ENCODE measurements around the gene IKBKE. TPM values are rescaled to one million over a fixed set of nuclear protein-coding genes. Genes with fewer than 3 reads are reported as not detected.

The IKBKE gene
- polyA plus RNA-seq (2012; ENCODE audit: missing spikeins) = 13.8 TPM

DNA sequence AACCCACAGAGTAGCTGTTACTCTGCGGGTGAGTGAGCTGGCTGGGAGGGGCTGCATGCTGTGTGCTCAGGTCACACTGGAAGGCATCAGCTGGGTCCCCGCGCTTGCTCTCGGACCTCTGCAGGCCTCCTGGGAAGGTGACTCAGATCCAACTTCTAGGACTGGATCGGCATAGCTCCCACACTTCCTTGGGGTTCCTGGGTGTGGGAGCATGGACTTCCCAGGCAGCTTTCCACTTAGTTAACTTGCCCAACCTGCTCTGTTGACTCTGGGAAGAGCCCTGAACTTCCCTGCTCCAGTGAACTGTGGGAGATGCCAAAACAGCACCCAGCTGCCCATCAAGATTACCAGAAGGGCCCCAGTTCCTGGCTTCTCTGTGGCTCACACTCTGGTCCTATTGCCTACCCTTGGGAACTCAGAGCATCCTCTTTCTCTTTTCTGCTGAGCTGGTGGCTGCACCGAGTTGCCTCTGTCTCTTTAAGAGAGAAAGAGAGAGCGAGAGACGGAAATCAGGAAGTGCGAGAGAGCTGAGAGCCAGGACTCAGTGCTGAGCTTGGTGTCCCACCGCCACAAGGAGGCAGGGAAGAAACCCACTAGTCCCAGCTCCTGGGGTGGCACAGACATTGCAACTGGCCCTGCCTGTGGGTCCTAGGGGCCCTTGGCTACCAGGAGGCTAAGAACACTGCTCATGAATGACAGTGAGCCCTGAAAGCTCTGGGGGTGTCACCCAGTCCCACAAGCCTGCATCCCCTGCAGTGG, at the start of gene IKBKE:
Gene IKBKE (plus strand): TSS at position 544 of the 759 bp plus-strand sequence. CDS start 2,752 bp downstream, outside the sequence.
- TF ChIP-seq POLR2AphosphoS5 (IDR thresholded peaks at IDR 0.05; ENCODE audit: low read depth, low read length) = no peak; the same call in 1 of the 2 replicates
- TF ChIP-seq POLR2A (IDR thresholded peaks at IDR 0.05; ENCODE audit: low read depth, low read length) = peak; percentile 64; the same call in 1 of the 2 replicates
- DNase-seq (ENCODE audit: insufficient read length) (peak; percentile 69), FAIRE-seq (peak; percentile 74)

DNA sequence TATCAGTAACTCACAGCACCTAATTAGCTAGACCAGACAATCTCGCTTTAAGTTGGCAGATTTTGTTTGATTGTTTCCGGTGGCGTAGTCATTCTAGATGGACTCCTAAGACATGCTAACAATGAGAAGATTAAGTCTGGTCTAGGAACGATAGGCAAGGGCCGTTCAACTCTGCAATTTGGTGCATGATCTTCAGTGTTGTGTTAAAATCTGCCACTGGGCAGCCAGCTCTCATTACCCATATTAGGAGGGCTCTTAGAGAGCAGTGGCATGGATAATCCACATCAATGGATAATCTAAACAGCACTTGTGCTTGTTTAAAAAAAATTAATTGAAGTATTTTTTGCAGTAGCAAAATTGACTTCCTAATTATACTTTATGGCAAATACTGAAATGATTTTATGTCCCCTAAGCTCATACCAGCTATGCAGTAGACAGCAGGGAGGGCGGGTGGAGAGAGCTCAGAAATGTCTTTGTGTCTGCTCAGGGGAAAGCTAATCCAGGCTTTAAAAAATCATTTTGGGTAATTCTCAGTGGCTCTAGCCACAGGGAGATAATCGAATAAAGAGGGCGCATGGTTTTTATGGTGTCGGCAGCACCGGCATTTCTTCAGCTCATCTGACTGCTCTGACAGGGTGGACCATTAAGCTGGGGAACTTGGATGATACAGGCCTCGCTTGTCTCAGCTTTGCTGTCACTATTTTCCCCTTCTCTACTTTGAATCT, 48.5 kb upstream of the IKBKE start:
- TF ChIP-seq POLR2AphosphoS5 (IDR thresholded peaks at IDR 0.05; ENCODE audit: low read depth, low read length) = no peak
- TF ChIP-seq TAF1 (IDR thresholded peaks at IDR 0.05; ENCODE audit: borderline replicate concordance, low read depth, low read length) = no peak
- no peak for TF ChIP-seq POLR2A (IDR thresholded peaks at IDR 0.05; ENCODE audit: low read depth, low read length)
- FAIRE-seq = no peak

DNA sequence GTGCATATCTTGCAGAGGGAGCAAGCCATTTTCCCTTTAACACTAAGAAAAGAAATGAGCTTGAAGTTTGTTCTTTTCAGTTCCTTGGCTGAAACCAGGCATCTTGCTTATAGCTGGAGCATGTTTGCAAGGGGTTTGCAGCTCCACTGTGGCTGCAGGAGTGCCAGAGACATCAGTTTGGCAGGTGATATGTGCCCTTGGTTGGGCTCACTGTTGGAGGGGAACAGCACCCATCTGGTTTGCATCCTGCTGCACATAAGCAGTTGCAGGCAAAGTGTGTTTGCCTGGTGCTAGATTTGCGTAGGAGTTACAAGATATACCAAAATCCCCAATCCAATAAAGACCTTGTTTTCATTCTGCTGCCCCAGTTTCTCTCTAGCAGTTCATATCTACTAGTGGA, 47.8 kb upstream of the IKBKE start:
- no peak for DNase-seq (ENCODE audit: insufficient read length)
- FAIRE-seq = no peak
- TF ChIP-seq TAF1 (IDR thresholded peaks at IDR 0.05; ENCODE audit: borderline replicate concordance, low read depth, low read length) (no peak), POLR2A (IDR thresholded peaks at IDR 0.05; ENCODE audit: low read depth, low read length) (no peak), POLR2AphosphoS5 (IDR thresholded peaks at IDR 0.05; ENCODE audit: low read depth, low read length) (no peak)

More for the DNA sequence above, 48.5 kb upstream of the IKBKE start:
- no peak for DNase-seq (ENCODE audit: insufficient read length)

DNA sequence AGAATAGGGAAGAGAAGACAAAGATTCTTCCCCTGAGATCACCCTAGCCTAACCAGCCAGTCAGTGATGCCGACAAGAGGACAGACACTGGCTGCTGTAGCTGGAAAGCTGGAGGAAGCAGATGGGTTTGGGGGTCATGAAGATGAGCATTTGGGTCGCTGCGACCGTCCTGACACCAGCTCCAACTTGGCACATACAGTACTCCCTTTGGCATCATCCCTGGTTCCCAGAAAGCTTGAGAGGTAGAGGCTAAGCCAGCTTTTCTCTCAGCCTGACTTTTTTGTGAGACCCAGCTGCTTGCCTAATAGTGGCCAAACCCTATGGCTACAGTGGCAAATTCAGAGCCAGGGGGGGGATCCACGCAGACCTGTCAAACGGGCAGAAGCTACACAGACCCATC, 43.0 kb upstream of the IKBKE start:
- TF ChIP-seq POLR2A (IDR thresholded peaks at IDR 0.05; ENCODE audit: low read depth, low read length) = no peak
- TF ChIP-seq POLR2AphosphoS5 (IDR thresholded peaks at IDR 0.05; ENCODE audit: low read depth, low read length) = no peak
- TF ChIP-seq TAF1 (IDR thresholded peaks at IDR 0.05; ENCODE audit: borderline replicate concordance, low read depth, low read length) = no peak
- DNase-seq (ENCODE audit: insufficient read length) (no peak), FAIRE-seq (no peak)

DNA sequence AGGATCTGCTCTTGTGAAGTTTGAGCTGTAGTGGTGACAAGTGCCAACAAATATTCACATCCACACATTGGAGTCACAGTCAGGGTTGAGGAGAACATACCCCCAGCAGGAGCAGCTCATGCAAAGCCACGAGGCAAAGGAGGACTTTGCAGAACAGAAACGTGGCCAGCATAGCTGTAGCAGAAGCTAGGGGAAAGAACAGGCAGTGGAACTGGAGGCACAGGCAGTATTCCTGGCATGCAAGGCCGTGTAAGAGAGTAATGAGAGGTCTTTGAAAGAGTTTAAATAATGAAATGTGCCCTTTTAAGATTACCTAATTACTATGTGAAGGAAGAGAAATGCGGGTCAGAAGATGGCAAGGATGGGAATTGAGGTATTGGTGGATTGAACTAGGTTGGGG, 40.9 kb upstream of the IKBKE start:
- FAIRE-seq (no peak), DNase-seq (ENCODE audit: insufficient read length) (no peak)
- TF ChIP-seq TAF1 (IDR thresholded peaks at IDR 0.05; ENCODE audit: borderline replicate concordance, low read depth, low read length) = no peak
- TF ChIP-seq POLR2AphosphoS5 (IDR thresholded peaks at IDR 0.05; ENCODE audit: low read depth, low read length) = no peak
- no peak for TF ChIP-seq POLR2A (IDR thresholded peaks at IDR 0.05; ENCODE audit: low read depth, low read length)

DNA sequence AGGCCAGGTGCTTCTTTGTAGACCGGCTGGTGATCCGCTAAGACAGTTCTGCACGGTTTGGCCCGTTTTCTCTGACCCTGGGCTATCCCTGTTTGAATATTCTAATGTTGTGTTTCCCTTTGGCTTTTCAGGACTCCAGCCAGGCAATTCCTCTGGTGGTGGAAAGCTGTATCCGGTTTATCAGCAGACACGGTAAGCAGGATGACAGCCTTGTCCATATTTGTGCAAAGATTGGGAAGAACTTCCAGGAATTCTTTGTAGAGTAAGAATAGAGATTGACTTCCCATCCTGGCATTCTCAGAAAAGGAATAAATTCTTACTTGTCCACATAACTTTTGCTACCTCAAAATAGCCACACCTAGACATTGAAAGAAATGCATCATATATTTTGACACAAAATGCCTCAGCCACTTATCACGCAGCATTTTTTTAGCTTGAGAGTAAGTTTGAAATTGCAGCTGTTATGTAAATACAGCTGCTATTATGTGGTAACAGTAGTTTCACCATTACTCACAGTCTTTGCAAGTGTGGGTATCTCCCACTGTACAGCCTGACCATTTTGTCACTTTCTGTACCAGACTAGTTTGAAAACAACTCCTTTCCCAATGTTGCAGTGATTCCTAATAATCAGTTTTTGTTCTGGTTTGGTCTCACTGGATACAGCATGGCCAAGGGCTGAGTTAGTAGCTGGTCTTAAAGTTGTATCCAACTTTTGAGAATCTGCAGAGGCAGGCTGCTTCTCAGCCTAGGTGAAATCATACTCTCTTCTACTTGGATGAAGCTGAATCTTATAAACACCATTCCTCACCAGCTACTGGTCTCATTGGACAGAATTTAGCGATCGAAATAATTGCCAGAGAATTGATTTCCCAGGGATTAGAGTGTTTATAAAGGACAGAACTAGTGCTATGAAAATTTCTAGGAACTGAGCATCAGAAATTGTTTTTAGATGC, 40.0 kb upstream of the IKBKE start:
- FAIRE-seq = peak; percentile 91
- TF ChIP-seq TAF1 (IDR thresholded peaks at IDR 0.05; ENCODE audit: borderline replicate concordance, low read depth, low read length) (no peak), POLR2A (IDR thresholded peaks at IDR 0.05; ENCODE audit: low read depth, low read length) (no peak), POLR2AphosphoS5 (IDR thresholded peaks at IDR 0.05; ENCODE audit: low read depth, low read length) (no peak)
- DNase-seq (ENCODE audit: insufficient read length) = no peak

DNA sequence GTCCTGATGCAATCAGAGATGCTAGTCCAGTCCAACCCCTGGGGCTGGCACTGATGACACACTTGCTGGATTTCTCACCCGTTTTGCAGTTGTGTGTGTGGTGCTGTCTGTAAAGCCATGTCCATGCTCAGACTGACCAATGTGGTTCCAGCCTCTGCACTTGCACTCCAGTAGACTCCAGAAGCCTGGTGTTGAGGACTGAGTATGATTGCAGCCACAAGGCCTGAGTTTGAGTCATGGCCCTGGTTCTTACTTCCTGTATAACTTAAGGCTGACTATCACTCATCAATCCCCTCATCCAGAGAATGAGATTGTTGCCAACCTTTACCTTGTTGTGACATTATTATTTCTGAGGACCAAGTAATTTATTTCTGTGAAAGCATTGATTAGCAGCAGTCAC, 34.8 kb upstream of the IKBKE start:
- FAIRE-seq = no peak
- no peak for DNase-seq (ENCODE audit: insufficient read length)
- TF ChIP-seq POLR2AphosphoS5 (IDR thresholded peaks at IDR 0.05; ENCODE audit: low read depth, low read length) = no peak
- TF ChIP-seq POLR2A (IDR thresholded peaks at IDR 0.05; ENCODE audit: low read depth, low read length) = no peak
- TF ChIP-seq TAF1 (IDR thresholded peaks at IDR 0.05; ENCODE audit: borderline replicate concordance, low read depth, low read length) = no peak

DNA sequence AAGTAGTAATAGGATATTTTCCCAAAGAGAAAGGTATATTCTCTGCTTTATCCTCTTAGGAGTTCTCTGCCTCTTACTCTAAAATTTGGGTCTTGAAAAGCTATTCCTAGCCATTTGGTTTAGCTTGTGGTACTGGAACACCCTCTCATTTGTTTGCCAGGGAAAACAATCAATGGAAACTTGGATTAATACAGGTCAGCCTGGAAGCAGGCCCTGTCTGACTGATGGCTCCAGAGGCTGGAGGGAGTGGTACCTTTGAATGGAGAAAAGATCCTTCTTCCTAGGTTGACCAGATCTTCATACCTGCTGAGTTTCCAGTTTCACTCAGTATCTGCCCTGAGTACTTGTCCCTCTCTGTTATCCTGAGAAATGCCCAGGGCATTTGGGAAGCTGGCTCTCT, 31.7 kb upstream of the IKBKE start:
- TF ChIP-seq POLR2AphosphoS5 (IDR thresholded peaks at IDR 0.05; ENCODE audit: low read depth, low read length) (no peak), POLR2A (IDR thresholded peaks at IDR 0.05; ENCODE audit: low read depth, low read length) (no peak), TAF1 (IDR thresholded peaks at IDR 0.05; ENCODE audit: borderline replicate concordance, low read depth, low read length) (no peak)
- FAIRE-seq = no peak
- DNase-seq (ENCODE audit: insufficient read length) = no peak

DNA sequence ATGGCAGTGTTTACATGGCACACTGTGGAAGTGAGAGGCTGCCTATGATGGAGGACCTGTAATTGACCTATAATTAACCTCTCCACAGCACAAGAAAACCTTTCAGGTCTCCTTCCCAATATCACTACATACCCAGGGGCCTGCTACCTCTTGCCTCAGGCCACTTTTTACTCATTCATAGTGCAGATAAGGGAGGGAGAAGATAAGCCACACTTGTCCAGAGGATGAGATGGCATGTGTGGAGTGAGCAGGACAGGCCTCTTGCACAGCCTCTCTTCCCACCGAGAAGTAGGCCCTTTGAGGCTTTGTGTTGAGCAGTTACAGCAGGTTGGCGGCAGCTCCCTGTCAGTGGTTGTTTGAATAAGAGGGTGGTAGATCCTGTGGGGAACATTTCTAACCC, 31.1 kb upstream of the IKBKE start:
- FAIRE-seq = no peak
- TF ChIP-seq POLR2A (IDR thresholded peaks at IDR 0.05; ENCODE audit: low read depth, low read length) = no peak
- no peak for TF ChIP-seq TAF1 (IDR thresholded peaks at IDR 0.05; ENCODE audit: borderline replicate concordance, low read depth, low read length)
- no peak for TF ChIP-seq POLR2AphosphoS5 (IDR thresholded peaks at IDR 0.05; ENCODE audit: low read depth, low read length)
- no peak for DNase-seq (ENCODE audit: insufficient read length)

DNA sequence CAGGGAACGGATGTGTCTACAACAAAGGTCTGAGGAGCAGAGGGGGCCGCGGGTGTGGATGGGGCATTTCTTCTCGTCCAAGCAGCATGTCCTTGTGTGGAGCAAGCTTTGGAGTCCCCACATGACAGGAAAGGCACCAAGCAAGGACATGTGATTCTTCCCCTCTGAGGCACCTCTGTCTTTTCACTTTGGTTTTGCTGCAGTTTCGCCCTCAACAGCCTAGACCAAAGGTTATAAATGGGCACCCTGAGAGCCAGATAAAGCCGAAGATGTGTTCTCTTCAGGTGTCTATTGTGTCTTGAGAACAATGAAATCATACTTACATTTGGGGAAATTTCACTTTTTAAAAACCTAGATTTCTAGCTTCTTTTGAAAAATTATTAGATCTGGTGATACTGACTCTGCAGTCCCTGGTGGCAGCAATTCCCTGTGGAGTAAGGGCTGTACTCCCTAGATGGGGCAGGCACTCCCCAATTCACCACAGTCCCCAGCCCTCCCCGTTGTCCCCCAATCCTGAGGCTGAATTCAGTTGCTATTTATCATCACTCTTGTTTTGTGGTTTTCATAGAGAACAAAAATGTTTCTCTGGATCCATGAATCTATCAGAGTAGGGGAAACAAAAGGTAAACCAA, 28.8 kb upstream of the IKBKE start:
- no peak for DNase-seq (ENCODE audit: insufficient read length)
- no peak for TF ChIP-seq POLR2AphosphoS5 (IDR thresholded peaks at IDR 0.05; ENCODE audit: low read depth, low read length)
- no peak for TF ChIP-seq POLR2A (IDR thresholded peaks at IDR 0.05; ENCODE audit: low read depth, low read length)
- no peak for TF ChIP-seq TAF1 (IDR thresholded peaks at IDR 0.05; ENCODE audit: borderline replicate concordance, low read depth, low read length)
- no peak for FAIRE-seq
